Fibroblast of the aortic adventitia (primary cell): ENCODE data around the gene CSGALNACT2. TPM values are rescaled to one million over a fixed set of nuclear protein-coding genes. Genes with fewer than 3 reads are reported as not detected.

Experiments used
- DNase-seq: peaks from one replicate; pipeline ENCODE4 v3.0.0-alpha.2; 2010; ENCODE audit warnings: low read depth
- H3K4me3 ChIP-seq: 2 replicates; pipeline ENCODE4 v1.5.1; 2011; ENCODE audit warnings: low read depth, mild to moderate bottlenecking, control low read depth, low read length, moderate library complexity
- total RNA-seq: library from RNA; depleted of rRNA; stranded (reverse); fragments of >200 nt; gene quantifications from 2 replicates; pipeline ENCODE4 v1.2.3, GENCODE V29; 2012; ENCODE audit warnings: low replicate concordance
- TF ChIP-seq, protein P1 (sequence below): IDR thresholded peaks from 2 replicates; pipeline ENCODE4 v1.5.1; 2011; ENCODE audit warnings: mild to moderate bottlenecking, low read length, control low read depth, inconsistent platforms; ENCODE audit not compliant: insufficient read depth

CSGALNACT2 gene
- total RNA-seq, 1 donor = 35.7 TPM

DNA sequence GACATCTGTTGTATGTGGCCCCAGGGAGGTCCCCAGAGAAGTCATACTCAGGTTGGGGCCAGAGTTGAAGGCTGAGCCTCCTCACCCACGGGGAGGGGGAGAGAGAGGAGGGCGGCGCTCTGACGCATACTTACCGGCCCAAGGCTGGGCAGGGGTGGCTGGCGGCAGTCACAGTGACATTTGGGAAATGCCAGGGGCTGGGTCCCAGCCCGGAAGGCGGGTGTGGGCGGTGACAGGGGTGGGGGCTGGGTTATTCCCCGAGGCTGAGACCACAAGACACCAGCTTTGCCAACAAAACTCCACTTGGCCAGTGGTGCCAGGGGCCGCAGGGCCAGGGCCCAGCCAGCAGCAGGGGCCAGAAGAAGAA lies 87.5 kb downstream of the CSGALNACT2 start:
- H3K4me3 ChIP-seq = no peak overlapping the region
- TF ChIP-seq, protein P1, sequence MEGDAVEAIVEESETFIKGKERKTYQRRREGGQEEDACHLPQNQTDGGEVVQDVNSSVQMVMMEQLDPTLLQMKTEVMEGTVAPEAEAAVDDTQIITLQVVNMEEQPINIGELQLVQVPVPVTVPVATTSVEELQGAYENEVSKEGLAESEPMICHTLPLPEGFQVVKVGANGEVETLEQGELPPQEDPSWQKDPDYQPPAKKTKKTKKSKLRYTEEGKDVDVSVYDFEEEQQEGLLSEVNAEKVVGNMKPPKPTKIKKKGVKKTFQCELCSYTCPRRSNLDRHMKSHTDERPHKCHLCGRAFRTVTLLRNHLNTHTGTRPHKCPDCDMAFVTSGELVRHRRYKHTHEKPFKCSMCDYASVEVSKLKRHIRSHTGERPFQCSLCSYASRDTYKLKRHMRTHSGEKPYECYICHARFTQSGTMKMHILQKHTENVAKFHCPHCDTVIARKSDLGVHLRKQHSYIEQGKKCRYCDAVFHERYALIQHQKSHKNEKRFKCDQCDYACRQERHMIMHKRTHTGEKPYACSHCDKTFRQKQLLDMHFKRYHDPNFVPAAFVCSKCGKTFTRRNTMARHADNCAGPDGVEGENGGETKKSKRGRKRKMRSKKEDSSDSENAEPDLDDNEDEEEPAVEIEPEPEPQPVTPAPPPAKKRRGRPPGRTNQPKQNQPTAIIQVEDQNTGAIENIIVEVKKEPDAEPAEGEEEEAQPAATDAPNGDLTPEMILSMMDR = no peak
- DNase-seq = no peak

DNA sequence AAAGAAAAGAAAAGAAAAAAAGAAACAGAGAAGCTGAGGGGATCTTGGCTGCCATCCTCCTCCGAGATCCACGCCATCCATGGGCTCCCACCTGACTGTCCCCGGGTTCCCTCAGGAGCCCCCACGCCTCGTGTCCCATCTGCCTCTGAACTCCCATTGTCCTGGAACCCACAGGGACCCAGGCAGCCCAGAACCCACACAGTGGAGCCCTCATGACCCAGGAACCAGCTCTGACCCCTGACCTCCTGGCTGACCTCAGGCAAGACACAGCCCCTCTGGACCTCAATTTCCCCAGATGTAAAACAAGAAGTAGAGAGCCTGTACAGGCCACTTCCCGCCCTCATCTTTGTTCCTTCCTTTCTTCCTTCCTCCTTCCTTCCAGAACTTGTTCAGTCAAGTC lies 88.2 kb downstream of the CSGALNACT2 start:
- no peak overlapping the region for H3K4me3 ChIP-seq
- no peak for DNase-seq
- TF ChIP-seq, protein P1 = no peak

DNA sequence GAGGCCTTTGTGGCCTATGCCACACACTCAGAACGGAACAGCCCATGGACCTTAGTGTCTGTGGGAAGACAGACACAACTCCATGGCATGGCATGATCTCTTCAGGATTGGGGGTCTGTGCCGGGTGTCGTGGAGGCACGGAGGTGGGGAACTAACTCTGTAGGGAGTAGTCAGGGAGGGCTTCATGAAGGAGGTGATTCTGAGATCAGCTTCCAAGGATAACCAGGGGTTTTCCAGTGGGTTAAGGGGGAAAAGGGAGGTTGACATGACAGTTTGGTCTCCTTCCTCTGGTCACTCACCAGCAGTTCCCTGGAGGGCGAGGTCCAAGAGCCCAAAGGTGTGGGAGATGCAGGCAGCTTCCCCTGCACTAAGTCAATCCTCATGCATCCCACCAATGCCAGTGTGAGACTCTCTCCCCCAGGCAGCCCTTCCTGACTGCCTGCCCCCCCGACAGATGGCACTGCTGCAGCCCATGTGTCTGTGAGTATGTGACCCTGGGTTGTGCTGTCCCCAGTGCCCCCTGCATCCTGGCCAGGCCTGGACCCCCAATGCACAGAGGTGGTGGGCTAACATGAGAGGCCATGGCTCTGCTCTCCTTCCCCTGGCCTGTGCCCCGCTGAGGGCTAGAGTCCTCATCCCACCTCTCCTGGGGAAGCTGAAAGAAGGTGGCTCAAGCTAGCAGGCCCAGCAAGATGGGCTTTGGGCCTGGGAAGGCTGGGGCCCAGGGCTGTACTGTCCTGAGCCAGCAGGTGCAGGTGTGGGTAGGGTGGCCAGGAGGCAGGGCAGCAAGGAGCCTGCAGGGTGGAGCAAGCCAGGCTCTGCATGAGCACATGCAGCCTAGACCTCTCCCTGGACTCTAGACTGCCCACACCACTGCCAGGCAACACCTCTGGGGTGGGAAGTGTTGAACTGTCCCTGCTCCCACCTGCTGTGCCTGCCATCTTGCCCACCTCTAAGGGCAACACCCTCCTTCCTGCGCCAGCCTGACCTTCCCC lies 88.9 kb downstream of the CSGALNACT2 start:
- no peak overlapping the region for H3K4me3 ChIP-seq
- no peak for DNase-seq
- TF ChIP-seq, protein P1 = no peak

DNA sequence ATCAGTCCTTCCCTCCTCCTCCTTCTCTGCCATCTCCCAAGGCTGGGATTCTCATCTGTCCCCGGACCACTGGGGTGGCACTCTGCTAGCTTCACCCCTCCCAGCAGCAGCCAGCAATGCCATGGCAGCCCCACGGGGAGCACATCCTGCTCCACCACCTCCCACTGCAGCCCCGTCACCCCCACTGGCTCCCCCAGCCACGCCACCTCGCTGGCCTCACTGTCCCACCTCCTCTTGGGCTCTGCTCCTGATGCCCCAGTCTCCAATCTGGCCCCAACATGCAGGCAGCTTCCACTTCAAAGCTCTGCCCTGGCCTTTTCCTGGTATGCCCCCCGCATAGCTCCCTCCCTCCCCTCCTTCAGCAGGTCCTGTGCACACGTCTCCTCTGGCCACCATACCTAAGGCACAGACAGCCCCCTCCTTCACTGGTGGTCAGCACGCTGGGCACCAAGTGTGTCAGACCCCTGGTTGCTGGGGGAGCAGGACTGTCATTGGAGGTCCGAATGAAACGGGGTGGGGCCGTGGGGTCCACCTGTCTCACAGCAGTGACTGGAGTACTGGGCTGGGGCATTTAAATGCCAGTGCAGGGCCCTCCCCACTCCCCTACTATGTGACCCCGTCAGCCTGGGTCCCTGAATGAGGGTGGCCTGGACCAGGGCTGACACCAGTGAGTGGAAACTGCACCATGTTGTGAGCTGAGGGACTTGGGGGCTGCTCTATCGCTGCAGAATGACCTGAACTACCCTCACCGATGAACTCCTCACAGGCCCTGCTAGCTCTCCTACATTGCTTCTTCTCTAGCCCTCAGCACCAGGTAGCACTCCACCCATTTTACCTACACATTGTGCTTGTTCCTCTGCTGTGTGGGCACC lies 89.9 kb downstream of the CSGALNACT2 start:
- TF ChIP-seq, protein P1 = no peak
- DNase-seq = no peak
- no peak overlapping the region for H3K4me3 ChIP-seq

DNA sequence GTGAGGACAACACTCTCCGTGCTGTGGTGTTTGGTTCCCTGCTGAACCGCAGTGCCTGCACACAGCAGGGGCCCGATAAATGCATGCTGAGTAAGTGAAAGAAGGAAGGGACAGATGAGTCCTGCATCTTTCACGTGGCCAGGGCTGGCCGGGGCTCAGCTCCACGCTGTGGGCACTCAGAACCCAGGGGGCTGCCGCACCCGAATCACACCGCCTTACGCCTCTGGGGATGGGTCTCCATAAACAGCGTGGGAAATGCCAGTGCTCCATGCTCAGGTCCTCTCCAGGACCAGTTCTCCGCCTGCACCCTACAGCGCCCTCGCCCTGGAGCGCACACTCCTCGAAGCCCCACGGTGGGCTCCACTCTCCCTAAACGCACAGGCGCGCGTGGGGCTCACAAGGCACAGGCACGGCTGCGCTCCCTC lies 90.5 kb downstream of the CSGALNACT2 start:
- TF ChIP-seq, protein P1 = no peak
- H3K4me3 ChIP-seq = no peak overlapping the region
- DNase-seq = no peak

DNA sequence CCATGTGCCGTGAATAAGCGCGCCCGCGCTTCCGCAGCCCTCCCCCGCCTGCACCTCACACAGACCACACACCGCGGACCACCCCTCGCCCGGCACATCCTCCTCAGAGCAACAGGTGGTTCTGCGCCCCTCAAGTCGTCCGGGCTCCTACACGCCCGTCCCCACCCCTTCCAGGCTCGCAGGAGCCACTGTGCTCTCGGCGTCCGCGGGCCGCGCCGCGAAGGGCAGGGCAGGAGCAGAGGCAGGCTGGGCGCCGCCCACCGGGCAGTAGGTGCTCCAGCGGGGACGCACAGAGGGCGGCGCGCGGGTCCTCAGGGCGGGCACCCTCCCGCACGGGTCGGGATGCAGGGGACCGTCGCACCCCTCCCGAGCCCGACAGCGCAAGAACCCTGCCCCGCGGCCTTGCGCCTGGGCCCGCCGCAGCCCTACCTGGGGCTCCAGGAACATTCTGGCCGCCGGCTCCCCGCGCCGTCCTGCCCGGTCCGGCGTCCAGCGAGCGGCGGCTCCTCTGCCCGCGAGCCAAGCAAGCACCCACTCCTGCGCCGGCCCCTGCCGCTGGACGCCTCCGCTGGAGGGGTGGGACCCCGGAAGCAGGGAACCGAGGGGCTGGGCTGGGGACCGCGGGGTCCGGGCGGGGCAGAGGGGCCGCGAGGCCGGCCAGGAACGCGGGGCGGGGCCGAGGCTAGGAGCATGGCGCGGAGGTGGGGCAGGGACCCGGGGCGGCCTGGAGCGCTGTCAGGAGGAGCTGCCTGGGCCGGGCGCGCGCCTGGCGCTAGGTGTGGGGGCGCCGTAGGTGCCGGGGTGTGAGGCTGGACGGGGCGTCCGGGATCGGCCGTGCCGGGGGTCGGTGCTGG lies 91.2 kb downstream of the CSGALNACT2 start:
- no peak for DNase-seq
- no peak overlapping the region for H3K4me3 ChIP-seq
- TF ChIP-seq, protein P1 = no peak
